OCI-LY7 (cell line): ENCODE data around the gene MEP1B. TPM values are rescaled to one million over a fixed set of nuclear protein-coding genes. Genes with fewer than 3 reads are reported as not detected.

Experiments used
- BruUV-seq: library from RNA; stranded (reverse); fragments of 400-500 nt; replicated peaks from 2 replicates; lab custom pipeline; 2021; lab: Mats Ljungman, UMichigan
- CTCF ChIA-PET: fragments of 300-600 bp; sonication (Branson Sonifier 250); formaldehyde crosslinking; loops from one replicate; lab custom pipeline; 2022; ENCODE audit warnings: antibody characterized with exemption; ENCODE audit not compliant: unreplicated experiment; lab: Charles Lee
- POLR2A ChIA-PET: fragments of 300-600 bp; sonication (Branson Sonifier 250); formaldehyde crosslinking; loops from one replicate; lab custom pipeline; 2022; ENCODE audit warnings: antibody characterized with exemption; lab: Charles Lee
- DNase-seq: peaks from one replicate; pipeline ENCODE4 v3.0.0-alpha.2; 2015; ENCODE audit warnings: low spot score
- H2AFZ ChIP-seq: fragments of 200-600 bp; sonication (generic), shearing (Covaris generic); 2 replicates; pipeline ENCODE4 v1.6.1; 2014; ENCODE audit warnings: mild to moderate bottlenecking, antibody characterized with exemption, low read length, moderate library complexity
- H3K27ac ChIP-seq: fragments of 200-600 bp; sonication (generic); 2 replicates; pipeline ENCODE4 v1.5.1; 2014; ENCODE audit warnings: mixed run types, low read depth, mild to moderate bottlenecking, moderate library complexity, low read length, inconsistent platforms; ENCODE audit not compliant: poor library complexity, severe bottlenecking
- H3K36me3 ChIP-seq: fragments of 200-600 bp; sonication (generic); 2 replicates; pipeline ENCODE4 v1.6.1; 2014; ENCODE audit warnings: mild to moderate bottlenecking, antibody characterized with exemption, low read length, moderate library complexity, mixed read lengths; ENCODE audit not compliant: insufficient read depth
- H3K4me1 ChIP-seq: fragments of 200-600 bp; sonication (generic); 2 replicates; pipeline ENCODE4 v1.5.1; 2014; ENCODE audit warnings: mild to moderate bottlenecking, low read length; ENCODE audit not compliant: insufficient read depth, poor library complexity, severe bottlenecking
- H3K4me2 ChIP-seq: fragments of 200-600 bp; sonication (generic); 2 replicates; pipeline ENCODE4 v1.6.1; 2014; ENCODE audit warnings: mild to moderate bottlenecking, low read length
- H3K4me3 ChIP-seq: fragments of 200-600 bp; sonication (generic); 2 replicates; pipeline ENCODE4 v1.5.1; 2014; ENCODE audit warnings: mild to moderate bottlenecking, low read depth, low read length; ENCODE audit not compliant: poor library complexity, severe bottlenecking
- H3K79me2 ChIP-seq: fragments of 200-600 bp; sonication (generic); 2 replicates; pipeline ENCODE4 v1.6.1; 2016; ENCODE audit warnings: low read depth, mild to moderate bottlenecking, low read length, moderate library complexity, mixed read lengths; ENCODE audit not compliant: insufficient read depth
- H3K9me2 ChIP-seq: fragments of 200-600 bp; sonication (generic); 2 replicates; pipeline ENCODE4 v1.6.1; 2016; ENCODE audit warnings: mild to moderate bottlenecking, low read length, mixed read lengths; ENCODE audit not compliant: insufficient read depth
- H3K9me3 ChIP-seq: fragments of 200-600 bp; sonication (generic); 2 replicates; pipeline ENCODE4 v1.6.1; 2014; ENCODE audit warnings: mild to moderate bottlenecking, mixed run types, low read length, mixed read lengths
- H4K20me1 ChIP-seq: fragments of 200-600 bp; sonication (generic); 2 replicates; pipeline ENCODE4 v1.6.1; 2014; ENCODE audit warnings: mild to moderate bottlenecking, antibody characterized with exemption, low read length, moderate library complexity, mixed read lengths; ENCODE audit not compliant: insufficient read depth
- EZH2phosphoT487 ChIP-seq: fragments of 200-600 bp; sonication (generic); IDR thresholded peaks from 2 replicates; pipeline ENCODE4 v1.6.1; 2018; ENCODE audit warnings: low read depth, borderline replicate concordance, mild to moderate bottlenecking, mixed run types, antibody characterized with exemption, low read length, moderate library complexity, mixed read lengths
- intact Hi-C: fragments of 100-400 bp; cut with micrococcal nuclease; formaldehyde crosslinking; loops from one replicate; pipeline ENCODE4 v1.10.0; 2022; ENCODE audit not compliant: unreplicated experiment
- total RNA-seq, 2 experiments: library from RNA; depleted of rRNA in 1 of 2; stranded (reverse); fragments of >200 nt in 1 of 2; shearing (Covaris generic) in 1 of 2; gene quantifications; 2 replicates each; pipeline ENCODE4 v1.2.3, GENCODE V29; 2014 to 2022
- TF ChIP-seq, protein P1 (sequence below): fragments of 200-600 bp; sonication (generic); conservative IDR thresholded peaks from 2 replicates; pipeline ENCODE4 v1.5.1; 2014; ENCODE audit warnings: mild to moderate bottlenecking, antibody characterized with exemption, low read length, moderate library complexity, mixed read lengths

Gene MEP1B
- total RNA-seq, 2 experiments from 2014 or later = not detected

DNA sequence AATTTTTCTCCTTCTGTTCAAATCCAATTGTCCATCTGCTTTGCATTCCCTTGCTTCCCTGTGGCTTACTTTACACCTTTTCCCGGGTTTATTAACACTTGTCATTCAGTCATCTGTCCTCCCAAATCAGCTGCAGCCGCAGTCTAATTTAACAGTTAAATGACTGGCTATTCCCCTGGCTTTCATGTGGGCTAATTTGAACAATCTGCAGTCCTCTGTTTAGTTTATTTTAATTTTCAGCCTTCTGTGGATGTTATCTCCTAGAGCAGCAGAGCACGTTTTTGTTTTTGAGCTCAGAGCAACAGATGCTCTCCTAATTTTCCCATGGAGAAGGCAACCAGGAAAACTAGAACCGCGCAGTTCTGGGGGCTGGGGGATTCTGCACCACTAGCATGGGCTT is 55.0 kb downstream of the MEP1B start:
- intact Hi-C loops = no loop called here
- BruUV-seq = no TSS peak

DNA sequence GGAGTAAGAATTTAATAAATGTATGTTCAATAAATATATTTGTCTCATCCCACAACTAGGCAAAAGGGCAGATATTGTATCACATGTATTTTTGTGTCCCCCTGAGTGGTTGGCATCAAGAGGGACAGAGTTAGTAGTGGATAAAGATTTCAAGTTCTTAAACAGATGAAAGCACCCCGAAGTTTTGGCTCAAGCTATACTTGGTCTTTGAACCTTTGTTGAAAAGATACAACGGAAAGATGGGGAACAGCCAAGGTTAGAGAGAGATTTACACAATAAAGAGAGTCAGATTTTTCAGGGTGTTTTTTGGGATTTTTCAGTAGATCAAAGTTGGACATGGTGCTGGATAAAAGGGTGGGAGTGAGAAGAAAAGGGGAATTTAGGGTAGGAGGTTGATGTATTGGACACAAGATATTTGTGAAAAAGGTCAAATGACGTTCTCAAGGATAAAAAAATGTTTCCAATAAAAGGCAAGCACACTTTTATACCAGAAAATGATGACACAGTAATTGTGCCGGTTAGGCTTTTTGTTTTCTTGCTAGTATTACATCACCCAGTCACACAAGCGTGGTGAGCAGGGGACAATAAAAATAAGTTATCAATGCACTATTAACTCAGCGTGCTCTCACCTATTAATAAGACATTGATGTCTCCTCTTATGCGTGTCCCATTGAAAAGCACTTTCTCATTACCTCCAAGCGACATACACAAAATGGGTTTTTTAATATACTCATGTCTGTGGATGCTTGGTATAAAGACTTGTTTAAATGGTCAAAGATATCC is 59.5 kb downstream of the MEP1B start:
- no peak for DNase-seq
- ChIA-PET POLR2A (interaction anchor here (0.6 kb wide), 1 partner anchor 302 kb away, joined by 6 read pairs; no protein-coding TSS in a partner anchor), CTCF (no interaction called here)
- Histone ChIP-seq H3K36me3 (no peaks in the 10 kb centered on the region), H3K9me2 (no peaks in the 10 kb centered on the region), H3K27ac (no peak overlapping the region), H3K79me2 (no peaks in the 10 kb centered on the region), H3K4me3 (no peak overlapping the region), H3K4me1 (no peaks in the 10 kb centered on the region), H3K9me3 (no peaks in the 10 kb centered on the region), H4K20me1 (no peaks in the 10 kb centered on the region), H3K4me2 (no peak overlapping the region), H2AFZ (no peak overlapping the region)
- intact Hi-C loops = no loop called here
- no peak for TF ChIP-seq EZH2phosphoT487
- TF ChIP-seq, protein P1, sequence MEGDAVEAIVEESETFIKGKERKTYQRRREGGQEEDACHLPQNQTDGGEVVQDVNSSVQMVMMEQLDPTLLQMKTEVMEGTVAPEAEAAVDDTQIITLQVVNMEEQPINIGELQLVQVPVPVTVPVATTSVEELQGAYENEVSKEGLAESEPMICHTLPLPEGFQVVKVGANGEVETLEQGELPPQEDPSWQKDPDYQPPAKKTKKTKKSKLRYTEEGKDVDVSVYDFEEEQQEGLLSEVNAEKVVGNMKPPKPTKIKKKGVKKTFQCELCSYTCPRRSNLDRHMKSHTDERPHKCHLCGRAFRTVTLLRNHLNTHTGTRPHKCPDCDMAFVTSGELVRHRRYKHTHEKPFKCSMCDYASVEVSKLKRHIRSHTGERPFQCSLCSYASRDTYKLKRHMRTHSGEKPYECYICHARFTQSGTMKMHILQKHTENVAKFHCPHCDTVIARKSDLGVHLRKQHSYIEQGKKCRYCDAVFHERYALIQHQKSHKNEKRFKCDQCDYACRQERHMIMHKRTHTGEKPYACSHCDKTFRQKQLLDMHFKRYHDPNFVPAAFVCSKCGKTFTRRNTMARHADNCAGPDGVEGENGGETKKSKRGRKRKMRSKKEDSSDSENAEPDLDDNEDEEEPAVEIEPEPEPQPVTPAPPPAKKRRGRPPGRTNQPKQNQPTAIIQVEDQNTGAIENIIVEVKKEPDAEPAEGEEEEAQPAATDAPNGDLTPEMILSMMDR = no peak
- no TSS peak for BruUV-seq

More for the DNA sequence above, 55.0 kb downstream of the MEP1B start:
- H4K20me1 ChIP-seq = no peaks in the 10 kb centered on the region
- no peaks in the 10 kb centered on the region for H3K9me3 ChIP-seq
- H3K36me3 ChIP-seq = no peaks in the 10 kb centered on the region
- no peak for DNase-seq
- POLR2A ChIA-PET = no interaction called here
- H3K79me2 ChIP-seq = no peaks in the 10 kb centered on the region
- H3K4me2 ChIP-seq = no peak overlapping the region
- H2AFZ ChIP-seq = no peak overlapping the region
- CTCF ChIA-PET = no interaction called here
- H3K9me2 ChIP-seq = no peaks in the 10 kb centered on the region
- no peak overlapping the region for H3K4me3 ChIP-seq
- TF ChIP-seq, protein P1 = no peak
- TF ChIP-seq EZH2phosphoT487 = no peak
- H3K27ac ChIP-seq = no peak overlapping the region
- H3K4me1 ChIP-seq = no peaks in the 10 kb centered on the region

DNA sequence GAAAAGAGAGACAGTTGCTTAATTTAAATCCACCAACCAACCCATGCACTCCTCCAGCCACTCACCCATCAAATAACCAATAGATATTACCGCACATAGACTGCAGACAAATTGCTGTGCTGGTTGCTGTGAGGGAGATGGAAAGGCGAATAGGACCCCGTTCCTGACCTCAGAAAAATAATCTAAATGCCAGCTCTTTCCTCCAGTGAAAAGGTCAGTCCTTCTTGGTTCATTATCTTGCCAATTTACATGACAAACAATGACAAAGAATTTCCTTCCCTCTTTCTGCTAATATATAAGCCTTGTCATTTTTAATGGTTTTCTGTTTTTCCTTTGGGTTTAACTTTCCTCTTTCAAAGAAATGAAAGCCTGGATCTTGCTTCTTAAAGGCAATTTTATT is 61.6 kb downstream of the MEP1B start:
- no peaks in the 10 kb centered on the region for H3K9me2 ChIP-seq
- TF ChIP-seq, protein P1 = no peak
- TF ChIP-seq EZH2phosphoT487 = no peak
- no peak overlapping the region for H3K4me2 ChIP-seq
- intact Hi-C loops = no loop called here
- H3K4me1 ChIP-seq = no peaks in the 10 kb centered on the region
- H3K27ac ChIP-seq = no peak overlapping the region
- no peaks in the 10 kb centered on the region for H3K36me3 ChIP-seq
- no peak overlapping the region for H3K4me3 ChIP-seq
- BruUV-seq = no TSS peak
- H4K20me1 ChIP-seq = no peaks in the 10 kb centered on the region
- POLR2A ChIA-PET = interaction anchor here (0.5 kb wide), 1 partner anchor 349 kb away, joined by 3 read pairs; no protein-coding TSS in a partner anchor
- no peaks in the 10 kb centered on the region for H3K9me3 ChIP-seq
- CTCF ChIA-PET = no interaction called here
- no peaks in the 10 kb centered on the region for H3K79me2 ChIP-seq
- H2AFZ ChIP-seq = no peak overlapping the region
- DNase-seq = no peak
